Stimulated activated CD8-positive, alpha-beta memory T cell treated with anti-CD3 and anti-CD28 coated beads, Interleukin-4, amount 100 ng/mL, for 48 hours (primary cell): ENCODE measurements around the gene RASSF4.

Source experiments
- DNase-seq: peaks from one replicate; pipeline ENCODE4 v3.0.0-alpha.2; 2020

RASSF4 gene

DNA sequence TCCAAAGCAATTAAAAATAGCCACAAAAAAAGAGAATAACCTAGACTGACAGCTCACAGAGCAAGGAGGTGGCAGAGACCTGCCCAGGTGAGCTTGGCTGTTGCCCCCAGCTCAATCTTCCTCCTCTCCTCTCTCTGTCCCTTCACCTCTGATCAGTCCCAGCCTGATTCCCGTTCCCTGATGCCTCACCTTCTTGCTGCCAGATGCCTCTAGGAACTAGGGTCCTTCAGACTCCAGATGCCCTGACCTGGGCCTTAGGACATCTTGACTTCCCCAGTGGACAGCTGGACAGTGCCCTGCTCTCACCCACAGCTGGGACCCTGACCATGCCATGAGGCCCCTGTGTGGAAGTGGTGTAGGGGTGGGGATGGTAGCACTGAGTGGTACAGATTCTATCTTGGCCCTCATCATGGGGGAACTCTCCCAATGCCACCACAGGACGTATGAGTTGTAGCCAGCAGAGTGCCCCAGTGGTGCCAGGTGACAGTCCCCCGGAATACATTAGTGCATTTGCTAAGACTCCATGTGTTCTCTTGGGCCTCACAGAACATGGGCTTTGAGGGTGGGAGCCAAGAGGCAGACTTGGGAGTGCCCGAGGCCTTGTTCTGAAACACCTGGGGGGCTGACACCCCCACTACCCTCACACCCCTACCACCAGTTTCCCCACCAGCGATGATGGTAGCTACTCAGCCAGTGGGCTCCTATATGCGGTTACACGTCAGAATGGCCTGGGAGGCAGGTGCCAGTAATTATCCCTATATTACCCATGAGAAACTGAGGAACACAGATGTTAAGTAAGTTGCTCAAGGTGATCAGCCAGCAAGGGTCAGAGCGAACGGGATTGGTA, 17.0 kb downstream of the RASSF4 start:
- DNase-seq: no peak

DNA sequence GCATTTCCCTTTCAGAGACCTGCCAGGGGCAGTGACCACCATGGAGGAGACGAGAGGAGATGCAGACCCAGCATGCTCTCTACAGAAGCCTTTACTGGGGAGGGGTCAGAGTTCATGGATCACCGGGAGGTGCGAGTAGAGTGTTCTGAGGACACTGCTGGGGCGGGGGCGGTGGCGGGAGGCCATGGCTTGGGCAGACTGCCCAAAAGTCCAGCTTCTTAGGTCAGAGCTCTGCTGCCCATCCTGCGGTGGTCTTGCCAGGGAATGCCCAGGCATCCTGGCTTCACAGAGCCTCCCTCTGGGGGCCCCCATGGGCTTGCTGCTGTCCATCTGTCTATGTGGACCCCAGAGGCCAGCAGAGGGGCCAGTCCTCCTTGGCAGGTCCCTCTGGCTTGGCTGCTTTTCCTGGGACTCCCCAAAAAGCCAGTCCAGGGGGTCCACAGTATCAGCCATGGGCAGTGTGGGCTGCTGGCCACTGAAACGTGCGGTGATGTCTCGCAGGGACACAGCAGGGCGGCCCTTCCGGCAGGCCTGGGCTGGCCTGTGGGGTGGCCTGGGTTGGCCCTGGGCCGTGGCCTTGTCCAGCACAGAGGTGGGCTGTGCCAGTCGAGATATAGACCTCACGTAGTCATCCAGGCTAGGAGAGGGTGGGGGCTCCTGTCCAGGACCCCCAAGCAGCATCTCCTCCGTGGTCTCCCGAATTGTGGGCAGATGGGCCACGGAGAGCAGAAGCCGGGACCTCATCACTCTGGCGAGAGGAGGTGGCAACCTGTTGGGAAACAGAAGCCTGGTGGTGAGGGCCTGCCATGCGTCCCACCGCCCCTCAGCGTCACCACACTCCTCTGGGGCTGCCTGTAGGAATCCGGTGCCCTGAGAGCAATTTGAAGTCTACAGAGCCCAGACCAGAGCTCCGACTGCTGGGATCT, 17.9 kb downstream of the RASSF4 start:
- no peak for DNase-seq

DNA sequence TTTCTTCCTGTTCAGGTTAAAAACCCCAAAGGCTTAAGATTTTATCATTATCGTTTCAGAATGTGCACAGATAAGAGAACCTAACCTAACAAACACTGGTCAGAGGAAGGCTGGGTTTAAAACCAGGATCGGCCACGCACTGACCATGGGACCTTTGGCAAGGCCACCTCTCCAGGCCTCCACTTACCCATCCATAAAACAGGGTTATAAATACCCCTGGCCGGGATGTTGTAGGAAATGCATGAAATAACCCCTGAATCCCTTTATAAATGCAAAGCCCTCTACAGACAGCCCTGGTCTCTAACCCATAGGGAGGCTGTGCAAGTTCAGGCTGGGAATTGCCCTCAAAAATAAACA, 18.6 kb downstream of the RASSF4 start:
- no peak for DNase-seq

DNA sequence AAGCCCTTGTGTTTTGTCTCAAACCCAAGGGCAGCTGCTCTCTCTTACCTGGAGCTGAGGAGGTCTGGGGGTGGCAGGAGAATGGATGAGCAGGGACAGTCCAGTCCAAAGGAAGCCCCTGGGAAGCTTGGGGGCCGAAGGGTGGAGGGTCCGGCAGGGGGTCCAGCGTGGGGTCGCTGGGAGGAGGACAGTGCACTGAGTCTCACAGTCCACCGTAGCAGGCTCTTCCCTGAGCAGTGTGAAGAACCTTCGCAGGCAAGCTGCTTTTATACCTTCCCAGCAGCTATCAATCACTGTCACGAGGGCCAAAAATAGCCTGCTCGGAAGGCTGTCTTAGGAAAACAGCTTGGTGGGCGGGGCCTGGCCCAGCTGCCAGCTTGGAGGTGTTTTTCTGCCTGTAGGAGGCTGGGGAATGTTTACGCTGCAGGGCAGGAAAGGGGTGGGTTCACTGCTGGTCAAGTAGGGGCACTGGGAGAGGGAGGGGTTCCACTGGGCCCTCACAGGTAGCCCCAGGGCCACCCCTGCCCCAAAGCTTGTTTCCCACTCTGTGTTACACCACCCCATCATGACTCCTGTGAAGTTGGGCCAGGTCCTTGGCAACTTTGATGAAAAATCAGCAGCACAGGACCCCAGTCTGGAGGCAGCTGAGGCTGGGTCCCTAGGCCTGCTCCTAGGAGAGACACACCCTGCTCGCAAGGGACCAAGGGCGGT, 19.1 kb downstream of the RASSF4 start, which contains the start of gene DEPP1:
DEPP1 (minus strand) TSS at position 240 of the 711 bp plus-strand sequence. CDS start 779 bp downstream, outside the sequence.
- no peak for DNase-seq

DNA sequence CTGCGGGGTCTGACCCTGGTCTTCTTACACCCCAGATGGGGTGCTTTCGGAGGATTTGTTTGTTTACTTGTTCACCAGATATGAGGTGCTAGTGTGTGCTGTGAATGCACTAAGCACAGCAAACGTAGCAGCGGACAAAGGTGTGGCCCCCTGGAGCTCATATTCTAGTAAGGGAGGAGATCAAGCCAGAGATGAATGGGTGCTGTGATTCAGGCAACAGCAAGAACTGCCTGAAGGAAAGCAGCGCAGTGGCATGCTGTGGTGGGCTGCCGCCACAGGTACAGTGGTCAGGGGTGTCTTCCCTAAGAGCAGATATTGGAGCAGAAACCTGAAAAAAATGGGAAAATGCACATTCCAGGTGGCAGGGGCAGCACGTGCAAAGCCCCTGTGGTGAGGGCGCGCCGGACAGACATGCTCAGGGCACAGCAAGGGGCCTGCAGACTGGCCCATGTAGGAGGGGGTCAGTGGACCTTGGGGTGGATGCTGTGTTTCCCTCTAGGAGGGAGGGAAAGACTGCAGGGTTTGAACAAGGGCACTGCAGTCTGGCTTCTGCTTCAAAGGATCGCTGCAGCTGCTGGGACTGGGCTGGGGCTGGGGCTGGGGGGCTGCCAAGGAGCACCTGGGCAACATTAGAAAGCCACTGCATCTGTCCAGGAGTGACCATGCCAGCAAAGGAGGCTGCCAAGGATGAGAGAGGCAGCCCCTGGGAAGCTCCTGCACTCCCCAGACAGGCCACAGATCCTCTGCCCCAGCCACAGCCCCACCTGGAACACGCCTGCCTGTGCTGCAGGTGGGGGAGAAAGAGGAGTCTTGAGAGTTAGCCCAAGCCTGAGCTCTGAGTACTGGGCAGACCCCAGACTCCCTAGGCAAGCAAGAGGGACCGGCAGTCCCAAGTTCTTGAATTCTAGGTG, 19.9 kb downstream of the RASSF4 start:
- no peak for DNase-seq

DNA sequence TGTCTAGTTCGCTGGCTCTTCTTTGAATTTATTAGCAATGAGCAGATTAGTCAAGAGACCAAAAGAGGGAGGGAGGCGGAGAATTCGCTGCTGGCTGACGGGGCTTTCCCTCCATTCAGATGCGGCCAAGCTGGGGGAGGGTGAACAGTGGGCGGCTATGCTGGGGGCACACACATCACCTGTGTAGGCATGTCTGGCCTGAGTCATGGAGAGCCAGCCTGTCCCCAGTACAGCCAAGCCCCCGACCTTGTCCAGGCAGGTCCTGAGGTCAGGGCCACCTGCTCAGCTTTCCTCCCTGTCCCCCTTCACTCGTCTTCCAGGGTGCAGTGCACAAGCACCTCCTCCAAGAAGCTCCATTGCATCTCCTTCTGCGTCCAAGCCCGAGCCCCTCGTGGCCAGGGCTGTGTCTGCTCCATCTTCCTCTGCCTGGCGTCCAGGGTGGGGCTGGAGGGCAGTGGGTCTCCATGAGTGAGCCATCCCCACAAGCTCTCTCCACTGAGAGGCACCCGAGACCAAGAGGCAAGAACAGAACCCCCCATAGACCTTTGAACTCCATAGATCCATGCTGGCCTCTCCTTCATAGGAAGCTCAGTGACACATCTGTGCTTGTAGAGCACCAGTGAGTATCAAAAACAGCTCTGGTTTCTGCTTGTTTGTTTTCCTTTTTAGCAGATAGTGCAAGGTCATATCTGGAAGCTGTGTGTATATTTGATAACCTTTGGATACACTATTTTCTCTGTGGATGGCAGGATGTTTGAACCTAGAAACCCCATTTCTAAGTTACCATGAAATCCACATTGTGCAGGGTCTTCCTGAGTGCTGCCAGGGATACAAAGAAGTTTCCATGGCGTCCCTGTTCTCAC, 20.9 kb downstream of the RASSF4 start:
- DNase-seq: no peak

DNA sequence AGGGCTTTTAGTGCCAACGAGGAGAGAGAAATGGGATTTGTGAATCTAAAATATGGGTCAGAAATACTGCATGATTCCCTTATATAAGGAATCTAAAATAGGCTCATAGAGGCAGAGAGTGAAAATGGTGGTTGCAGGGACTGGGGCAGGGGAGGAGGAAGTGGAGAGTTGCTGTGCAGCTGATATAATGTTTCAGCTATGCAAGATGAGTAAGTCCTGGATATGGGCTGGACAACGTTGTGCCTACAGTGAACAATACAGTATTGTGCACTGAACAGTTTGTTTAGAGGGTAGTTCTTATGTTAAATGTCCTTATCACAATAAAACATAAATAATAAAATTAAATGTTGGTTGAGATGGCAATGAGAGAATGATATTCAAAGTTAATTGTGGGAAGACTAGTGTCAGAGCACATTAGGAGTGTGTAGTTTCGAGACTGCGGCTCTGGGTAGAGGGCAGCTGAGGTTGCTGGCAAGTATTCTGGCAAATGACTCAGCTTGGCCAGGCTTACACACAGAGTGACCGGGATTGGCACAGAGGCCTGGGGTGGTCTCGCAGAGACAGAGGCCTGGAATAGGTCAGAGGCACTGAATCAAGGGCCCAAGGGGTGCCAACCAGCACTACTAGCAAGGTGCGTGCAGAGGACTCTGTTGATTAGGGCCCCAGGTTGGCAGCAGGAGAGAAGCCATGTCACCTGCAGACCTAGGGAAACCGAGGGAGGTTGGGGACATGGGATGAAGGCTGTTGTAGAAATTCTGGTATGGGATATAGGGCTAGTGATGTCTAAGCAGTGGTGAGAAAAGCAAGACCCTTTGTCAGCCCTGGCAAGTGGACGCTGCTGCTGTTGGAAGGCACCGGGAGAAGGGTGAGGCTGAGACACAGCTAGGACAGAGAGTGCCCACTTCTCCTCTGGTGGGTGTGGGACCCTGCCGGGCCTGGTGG, 21.8 kb downstream of the RASSF4 start:
- no peak for DNase-seq

DNA sequence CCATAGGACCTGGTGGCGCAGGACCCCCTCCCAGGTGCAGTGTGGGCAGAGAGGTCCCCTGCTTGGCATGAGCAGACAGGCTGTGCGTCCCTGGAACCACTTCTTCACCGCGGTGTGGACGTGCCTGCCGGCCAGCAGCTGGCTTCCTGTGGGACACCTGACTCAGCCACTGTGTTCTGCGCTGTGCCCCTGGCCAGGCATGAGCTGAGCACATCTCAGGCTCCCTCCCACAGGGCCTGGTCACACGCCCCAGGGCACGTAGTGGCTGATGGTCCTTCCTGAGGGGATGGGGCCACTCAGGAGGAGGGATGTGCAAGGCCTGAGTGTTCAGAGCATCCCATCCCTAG, 22.5 kb downstream of the RASSF4 start:
- no peak for DNase-seq

DNA sequence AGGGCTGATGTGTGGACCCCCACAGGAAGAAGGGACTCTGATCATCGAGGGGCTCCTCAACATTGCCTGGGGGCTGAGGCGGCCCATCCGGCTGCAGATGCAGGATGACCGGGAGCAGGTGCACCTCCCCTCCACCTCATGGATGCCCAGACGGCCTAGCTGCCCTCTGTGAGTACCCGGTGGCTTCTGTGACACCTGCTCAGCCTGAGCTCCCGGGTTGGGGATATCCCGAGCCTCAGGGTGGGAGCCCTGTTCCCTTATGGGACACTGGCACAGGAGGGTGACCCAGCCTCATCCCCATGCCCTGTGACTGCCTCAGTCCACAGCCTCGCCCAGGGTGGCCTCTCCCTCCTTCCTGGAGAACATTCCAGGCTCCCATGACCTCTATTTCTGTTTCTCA, 22.9 kb downstream of the RASSF4 start:
- DNase-seq: no peak

DNA sequence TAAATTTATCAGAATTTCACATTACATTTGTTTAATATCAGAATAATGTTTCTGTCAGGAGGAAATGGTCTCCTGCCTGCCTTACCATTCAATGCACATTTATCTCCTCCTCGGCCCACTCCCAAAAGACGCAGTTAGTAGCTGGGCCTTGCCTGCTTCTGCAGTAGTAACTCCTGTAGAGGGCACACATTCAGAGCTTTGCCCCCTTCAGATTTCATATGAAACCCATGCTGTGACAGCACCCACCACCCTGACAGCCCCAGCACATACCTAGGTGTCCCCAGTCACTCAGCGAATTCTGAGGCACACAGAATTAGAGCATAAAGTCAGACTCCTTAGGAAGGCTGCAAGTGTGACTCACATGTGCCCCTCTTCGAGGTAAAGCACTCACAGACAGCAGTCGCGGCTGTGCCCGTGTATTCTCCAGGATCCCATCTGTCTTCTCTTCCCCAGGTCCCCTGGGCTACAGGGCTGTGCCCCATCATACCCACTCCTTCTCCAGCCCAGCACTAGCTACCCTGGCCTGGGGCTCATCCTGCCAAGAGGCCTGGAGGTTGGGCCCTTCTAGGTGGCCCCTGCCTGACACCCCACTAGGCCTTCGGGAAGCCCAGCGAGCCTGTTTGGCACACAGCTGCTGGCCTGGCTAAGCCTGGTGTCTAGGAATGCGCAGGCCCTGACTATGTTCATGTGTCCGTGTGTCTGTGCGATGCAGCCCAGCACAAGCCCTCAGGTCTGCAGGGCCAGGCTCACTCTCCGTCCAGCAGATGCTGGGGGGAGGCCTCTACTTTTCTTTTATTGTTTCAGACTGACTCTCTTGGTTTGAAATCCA, 23.7 kb downstream of the RASSF4 start:
- DNase-seq: no peak

DNA sequence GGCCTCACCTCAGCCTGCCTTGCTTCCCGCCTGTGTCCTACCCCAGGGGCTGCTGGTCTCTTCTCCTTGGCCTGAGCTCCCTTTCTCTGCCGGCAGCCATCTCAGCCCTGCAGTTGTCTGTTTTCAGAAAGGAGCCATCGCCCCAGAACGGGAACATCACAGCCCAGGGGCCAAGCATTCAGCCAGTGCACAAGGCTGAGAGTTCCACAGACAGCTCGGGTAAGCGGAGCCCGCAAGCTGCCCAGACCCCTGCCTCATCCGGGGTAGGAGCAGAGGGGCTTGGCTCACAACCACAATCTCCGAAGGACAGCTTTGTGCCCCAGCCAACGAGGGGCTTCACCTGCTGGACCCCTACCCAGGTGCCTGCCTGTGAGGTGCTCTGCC, 24.3 kb downstream of the RASSF4 start:
- DNase-seq: no peak

DNA sequence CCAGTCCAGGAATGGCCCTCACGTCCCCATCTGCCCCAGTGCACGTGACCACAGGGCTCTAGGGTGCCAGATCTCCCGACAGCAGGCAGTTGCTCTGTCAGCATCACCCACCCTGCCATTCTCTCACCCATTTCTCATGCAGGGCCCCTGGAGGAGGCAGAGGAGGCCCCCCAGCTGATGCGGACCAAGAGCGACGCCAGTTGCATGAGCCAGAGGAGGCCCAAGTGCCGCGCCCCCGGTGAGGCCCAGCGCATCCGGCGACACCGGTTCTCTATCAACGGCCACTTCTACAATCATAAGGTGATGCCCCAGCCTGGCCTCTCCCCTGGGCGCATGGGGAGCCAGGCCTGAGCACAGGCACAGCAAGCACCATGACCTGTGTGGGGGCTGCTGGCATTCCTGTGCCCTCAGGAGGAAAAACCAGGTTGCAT, 25.1 kb downstream of the RASSF4 start:
- no peak for DNase-seq

DNA sequence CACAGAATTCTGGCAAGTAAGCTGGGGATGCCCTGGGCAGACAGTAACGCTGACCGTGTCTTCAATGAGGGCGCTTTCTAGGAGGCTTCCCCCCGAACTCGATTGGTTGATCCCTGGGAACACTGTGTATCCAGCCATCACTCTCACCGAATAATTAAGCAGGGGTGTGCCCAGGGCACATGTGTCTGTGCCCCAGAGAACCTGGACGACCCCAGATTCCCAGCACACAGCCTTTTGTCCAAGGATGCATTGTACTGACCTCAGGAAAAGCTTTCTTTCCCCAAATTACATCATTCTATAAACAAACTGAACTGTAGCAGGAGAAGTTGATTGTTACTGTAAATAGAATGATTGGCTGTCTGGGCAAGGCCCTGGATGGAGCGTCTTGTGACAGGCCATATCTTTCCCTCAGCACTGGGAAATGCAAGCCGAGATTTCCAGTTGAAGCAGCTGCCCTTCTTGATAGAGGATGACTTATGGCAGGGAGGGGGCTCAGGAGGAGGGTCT, 25.6 kb downstream of the RASSF4 start:
- no peak for DNase-seq

DNA sequence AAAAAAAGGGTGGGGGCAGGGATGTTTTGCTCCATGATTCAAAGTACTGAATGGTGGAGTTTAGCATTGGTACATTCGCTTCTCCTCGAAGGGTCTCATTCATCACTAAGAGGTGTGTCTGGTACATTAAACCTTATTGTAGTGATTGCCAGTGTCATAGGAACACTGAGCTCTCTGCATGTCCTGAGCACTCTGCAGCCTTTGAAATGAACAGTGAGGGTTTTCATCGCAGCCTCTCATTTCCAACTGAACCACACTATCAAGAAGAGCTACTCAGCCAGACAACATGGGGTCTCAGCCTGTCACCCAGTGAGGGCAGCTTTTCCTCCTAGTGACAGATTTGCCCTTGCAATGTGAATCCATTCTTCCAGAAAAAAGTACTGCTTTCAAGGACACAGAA, 26.6 kb downstream of the RASSF4 start:
- DNase-seq: no peak

DNA sequence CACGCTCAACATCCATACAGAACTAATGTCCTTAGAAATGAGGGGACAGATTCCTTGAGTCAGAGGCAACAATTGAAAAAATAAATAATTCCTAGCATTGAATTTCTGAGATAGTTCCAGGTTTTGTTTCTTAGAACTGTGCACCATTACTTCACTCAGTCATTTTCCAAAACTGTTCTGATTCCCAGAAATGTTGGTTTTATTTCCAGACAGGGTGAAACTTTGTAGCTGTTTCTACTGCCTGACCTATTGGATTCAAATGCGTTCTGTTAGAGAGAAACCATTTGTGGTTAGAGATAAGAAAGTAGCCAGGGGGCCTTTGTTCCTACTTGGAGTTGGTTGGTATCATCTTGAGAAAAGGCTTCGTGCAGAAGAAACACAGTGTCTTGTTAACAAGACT, 27.1 kb downstream of the RASSF4 start:
- DNase-seq: no peak

DNA sequence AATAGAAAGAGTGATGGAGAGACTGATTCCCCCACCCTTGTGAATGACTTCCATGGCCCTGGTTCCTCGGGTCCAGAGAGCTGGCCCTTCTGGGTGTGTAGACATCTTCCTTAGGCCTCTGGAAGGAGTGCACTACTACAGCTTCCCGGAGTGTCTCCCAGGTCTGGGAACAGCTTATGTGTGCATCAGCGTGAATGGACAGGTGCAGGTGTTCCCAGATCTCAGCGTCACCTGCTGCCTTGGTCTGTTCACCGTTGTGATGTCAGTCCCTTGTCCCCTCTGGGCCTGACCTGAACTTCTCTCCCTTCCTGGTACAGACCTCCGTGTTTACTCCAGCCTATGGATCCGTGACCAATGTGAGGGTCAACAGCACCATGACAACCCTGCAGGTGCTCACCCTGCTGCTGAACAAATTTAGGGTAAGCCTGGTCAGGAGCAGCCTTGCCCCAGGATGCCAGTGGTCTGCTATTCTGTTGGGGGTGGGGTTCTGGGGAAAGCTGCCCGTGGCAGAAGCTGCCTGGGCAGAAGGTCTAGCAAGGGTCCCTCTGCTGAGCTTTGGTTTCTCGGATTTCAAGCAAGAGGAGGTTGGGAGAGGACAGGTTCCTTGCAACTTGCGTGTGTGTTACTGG, 29.5 kb downstream of the RASSF4 start:
- peak; percentile 11 for DNase-seq

DNA sequence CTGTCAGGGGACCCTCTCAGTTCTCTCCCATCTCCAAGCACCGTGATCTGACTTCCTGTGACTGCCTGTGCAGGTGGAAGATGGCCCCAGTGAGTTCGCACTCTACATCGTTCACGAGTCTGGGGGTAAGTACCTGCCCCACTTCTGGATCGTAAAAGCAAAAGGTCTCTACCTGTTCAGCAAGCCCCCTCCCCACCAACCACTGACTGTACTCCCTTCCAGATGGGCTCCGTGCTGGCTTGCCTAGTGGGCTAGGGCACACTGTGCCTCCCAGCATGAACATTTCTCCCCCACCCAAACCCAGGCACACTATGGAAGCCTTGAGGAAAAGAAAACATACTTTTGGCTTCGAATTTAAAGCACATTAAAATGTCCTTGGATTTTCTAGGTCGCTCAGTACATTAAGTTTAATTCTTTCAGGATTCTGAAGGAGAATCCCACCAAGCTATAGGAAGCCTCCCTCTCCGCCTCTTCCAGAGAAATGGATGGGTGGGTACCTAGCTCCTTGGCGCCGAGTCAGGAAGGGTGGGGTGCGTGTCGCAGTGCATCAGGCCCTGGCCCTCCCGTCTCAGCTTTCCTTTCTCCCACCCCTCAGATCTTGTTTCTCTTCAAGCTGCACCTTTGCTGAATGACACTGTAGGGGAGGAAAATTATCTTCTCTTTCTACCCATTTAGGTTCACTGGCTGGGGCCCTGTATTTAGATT, 30.1 kb downstream of the RASSF4 start:
- peak; percentile 9 for DNase-seq

DNA sequence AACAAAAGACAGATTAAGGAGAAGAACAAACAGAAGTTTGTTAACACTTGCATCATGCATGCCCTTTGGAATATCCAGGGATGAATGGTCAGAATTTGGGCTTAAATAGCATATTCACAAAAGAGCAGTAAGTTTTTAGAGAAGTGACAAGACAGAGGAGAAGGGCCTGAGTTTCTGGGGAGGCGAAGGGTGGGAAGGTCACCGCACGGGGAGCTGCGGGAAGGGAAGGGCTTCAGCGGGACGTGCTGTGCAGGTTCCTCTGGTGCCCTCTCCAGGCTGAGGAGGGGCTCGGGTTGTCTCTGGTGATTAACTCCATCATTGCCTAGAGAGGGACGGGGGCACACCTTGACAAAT, 30.7 kb downstream of the RASSF4 start:
- peak; percentile 19 for DNase-seq
